Measurements from ENCODE around the gene SLC50A1. TPM values are rescaled to one million over a fixed set of nuclear protein-coding genes. Genes with fewer than 3 reads are reported as not detected.

The SLC50A1 gene
- total RNA-seq, 1 experiment from 2014 or later: 39.0 TPM

GRCh38 chr1:155091071-155092051 lies 44.3 kb upstream of the SLC50A1 start (continued):
- TF ChIP-seq GABPB1 (CRISPR knock-in tag; IDR thresholded peaks at IDR 0.05): 0 out of 2 replicates have a peak, but pooled peaks have one; percentile 52
- TF ChIP-seq ARID4B (CRISPR knock-in tag; IDR thresholded peaks at IDR 0.05; ENCODE audit: borderline replicate concordance): peak; percentile 45; the same call in 1 of the 2 replicates
- TF ChIP-seq, protein P1, sequence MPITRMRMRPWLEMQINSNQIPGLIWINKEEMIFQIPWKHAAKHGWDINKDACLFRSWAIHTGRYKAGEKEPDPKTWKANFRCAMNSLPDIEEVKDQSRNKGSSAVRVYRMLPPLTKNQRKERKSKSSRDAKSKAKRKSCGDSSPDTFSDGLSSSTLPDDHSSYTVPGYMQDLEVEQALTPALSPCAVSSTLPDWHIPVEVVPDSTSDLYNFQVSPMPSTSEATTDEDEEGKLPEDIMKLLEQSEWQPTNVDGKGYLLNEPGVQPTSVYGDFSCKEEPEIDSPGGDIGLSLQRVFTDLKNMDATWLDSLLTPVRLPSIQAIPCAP (CRISPR knock-in tag; IDR thresholded peaks at IDR 0.05): no peak
- TF ChIP-seq CTCF (IDR thresholded peaks at IDR 0.05): peak; percentile 99
- TF ChIP-seq FOXK1 (CRISPR knock-in tag; IDR thresholded peaks at IDR 0.05): peak; percentile 57; the same call in 1 of the 2 replicates
- TF ChIP-seq SP1 (CRISPR knock-in tag; conservative IDR thresholded peaks at IDR 0.05): no peak
- no peak for TF ChIP-seq ZNF423 (CRISPR knock-in tag; IDR thresholded peaks at IDR 0.05)

DNA sequence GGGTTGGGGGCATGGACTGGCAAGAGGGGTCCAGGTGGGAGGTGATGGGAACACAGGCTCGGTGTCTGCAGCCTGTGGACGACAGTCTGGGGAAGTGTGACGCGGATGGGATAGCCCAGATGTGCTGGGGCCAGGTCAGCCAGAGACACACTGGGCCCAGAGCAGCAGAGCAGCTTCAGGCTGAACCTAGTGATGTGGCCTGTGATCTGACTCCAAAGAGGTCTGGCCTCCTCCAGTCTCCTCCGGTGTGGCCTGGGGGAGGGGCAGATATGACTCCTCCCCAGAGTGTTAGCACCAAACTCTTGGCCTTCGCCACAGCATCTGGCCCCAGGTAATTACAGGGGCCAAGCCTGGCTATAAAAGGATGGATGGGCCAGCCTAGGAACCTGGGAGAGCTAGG lies 43.5 kb upstream of the SLC50A1 start:
- Mint-ChIP-seq H3K4me1 (peaks cover 25% of the 10 kb centered on the region), H3K27ac (no peak overlapping the region)
- ATAC-seq: no peak
- no peak for TF ChIP-seq ZNF423 (CRISPR knock-in tag; IDR thresholded peaks at IDR 0.05)
- TF ChIP-seq ATF3 (CRISPR knock-in tag; conservative IDR thresholded peaks at IDR 0.05): no peak
- TF ChIP-seq ATF1 (CRISPR knock-in tag; IDR thresholded peaks at IDR 0.05): no peak
- no peak for TF ChIP-seq CTCF (IDR thresholded peaks at IDR 0.05)
- TF ChIP-seq ZNF219 (CRISPR knock-in tag; IDR thresholded peaks at IDR 0.05; ENCODE audit: borderline replicate concordance): no peak
- no peak for TF ChIP-seq STAT6 (CRISPR knock-in tag; conservative IDR thresholded peaks at IDR 0.05; ENCODE audit: low read depth)
- no peak for TF ChIP-seq PRRX2 (CRISPR knock-in tag; IDR thresholded peaks at IDR 0.05)
- no peak for TF ChIP-seq ZNF425 (CRISPR knock-in tag; conservative IDR thresholded peaks at IDR 0.05)
- TF ChIP-seq JUN (CRISPR knock-in tag; IDR thresholded peaks at IDR 0.05): no peak
- TF ChIP-seq, protein P2, sequence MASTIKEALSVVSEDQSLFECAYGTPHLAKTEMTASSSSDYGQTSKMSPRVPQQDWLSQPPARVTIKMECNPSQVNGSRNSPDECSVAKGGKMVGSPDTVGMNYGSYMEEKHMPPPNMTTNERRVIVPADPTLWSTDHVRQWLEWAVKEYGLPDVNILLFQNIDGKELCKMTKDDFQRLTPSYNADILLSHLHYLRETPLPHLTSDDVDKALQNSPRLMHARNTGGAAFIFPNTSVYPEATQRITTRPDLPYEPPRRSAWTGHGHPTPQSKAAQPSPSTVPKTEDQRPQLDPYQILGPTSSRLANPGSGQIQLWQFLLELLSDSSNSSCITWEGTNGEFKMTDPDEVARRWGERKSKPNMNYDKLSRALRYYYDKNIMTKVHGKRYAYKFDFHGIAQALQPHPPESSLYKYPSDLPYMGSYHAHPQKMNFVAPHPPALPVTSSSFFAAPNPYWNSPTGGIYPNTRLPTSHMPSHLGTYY (CRISPR knock-in tag; IDR thresholded peaks at IDR 0.05): no peak

More for the DNA sequence above, 43.5 kb upstream of the SLC50A1 start:
- H3K9me3 Mint-ChIP-seq: no peaks in the 10 kb centered on the region
- DNase-seq (ENCODE audit: low spot score): no peak
- H3K27me3 Mint-ChIP-seq (ENCODE audit: low read depth): peaks cover 15% of the 10 kb centered on the region
- CTCF ChIA-PET: interaction anchor here (0.5 to 6.8 kb wide), 47 partner anchors 8 to 509 kb away, joined by 3 to 605 read pairs (median 6); partner anchors contain the start of genes ADAM15, CLK2, DPM3 and EFNA1
- no peaks in the 10 kb centered on the region for H3K36me3 Mint-ChIP-seq
- H3K4me3 Mint-ChIP-seq: no peak overlapping the region
- POLR2A ChIA-PET: interaction anchor here (0.9 to 1.6 kb wide), 6 partner anchors 37 to 121 kb away, joined by 3 to 9 read pairs (median 4); partner anchors contain the start of genes KRTCAP2, SHC1 and SLC50A1

Data from WTC11 (cell line).